C4-2B (cell line): ENCODE data around the gene DERL3.

Source experiments
- CTCF ChIP-seq: fragments of 450-650 bp; conservative IDR thresholded peaks from 2 replicates; pipeline ENCODE4 v1.5.1; 2017; ENCODE audit warnings: mild to moderate bottlenecking
- ZFX ChIP-seq: fragments of 450-650 bp; IDR thresholded peaks from 2 replicates; pipeline ENCODE4 v1.6.1; 2017

DNA sequence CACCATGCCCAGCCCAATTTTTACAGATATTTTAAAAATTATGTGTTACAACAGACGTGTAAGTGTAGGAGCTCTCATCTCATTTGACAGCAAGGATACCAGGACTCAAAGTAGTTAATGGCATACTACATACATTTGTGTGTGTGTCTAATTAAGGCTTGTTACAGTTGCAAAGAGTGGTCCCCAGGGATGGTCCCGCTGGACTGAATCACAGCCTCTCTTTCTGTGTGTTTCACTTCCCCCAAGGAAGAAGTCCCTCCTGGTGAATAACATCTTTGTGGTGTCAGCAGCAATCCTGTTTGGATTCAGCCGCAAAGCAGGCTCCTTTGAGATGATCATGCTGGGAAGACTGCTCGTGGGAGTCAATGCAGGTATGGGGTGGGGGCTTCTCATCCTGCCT, 36.1 kb upstream of the DERL3 start:
- TF ChIP-seq CTCF (no peak), ZFX (no peak)
